KBM-7 (cell line): ENCODE measurements around the gene DDTL.
"Not testable (repeated sequence)": the region's sequence is repeated elsewhere in the genome, so short reads cannot be mapped to it uniquely, and the experiment has no call there.

Experiments used
- DNase-seq: peaks from one replicate; pipeline ENCODE4 v3.0.0-alpha.2; 2015
- in situ Hi-C: fragments of 300-500 bp; cut with MboI; formaldehyde crosslinking; loops from 2 replicates; pipeline ENCODE4 v1.14.3; 2020; ENCODE audit warnings: low sequenced_read_pairs, low pct_unique_long_range_greater_than_20kb, mixed read lengths

The DDTL gene

DNA sequence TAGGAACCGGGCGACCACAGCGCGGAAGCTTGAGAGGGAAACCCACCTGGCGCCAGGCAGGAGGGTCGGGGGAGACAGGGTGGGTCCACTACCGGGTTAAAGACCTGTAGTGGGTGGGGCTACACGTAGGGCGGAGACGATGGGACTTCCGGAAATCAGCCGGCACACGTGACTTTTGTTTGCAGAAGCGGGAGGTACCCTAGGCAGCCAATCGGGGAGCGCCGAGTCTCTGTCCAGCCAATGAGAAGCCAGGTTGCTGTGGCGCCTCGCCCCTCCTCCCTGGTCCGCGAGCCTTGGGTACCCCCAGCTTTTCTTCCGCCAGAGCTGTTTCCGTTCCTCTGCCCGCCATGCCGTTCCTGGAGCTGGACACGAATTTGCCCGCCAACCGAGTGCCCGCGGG is at the start of gene DDTL:
TSS of gene DDTL (plus strand) at position 321 of the 400 bp plus-strand sequence. CDS start at position 348, 27 bp downstream.
- in situ Hi-C loops, DNase-seq: not testable (repeated sequence)

- in situ Hi-C loops, DNase-seq: not testable (repeated sequence)
Measured at GRCh38 chr22:23920267-23920611, 46.4 kb upstream of the DDTL start.

- in situ Hi-C loops, DNase-seq: not testable (repeated sequence)
Measured at GRCh38 chr22:23921586-23922201, 45.0 kb upstream of the DDTL start.

- DNase-seq: no peak
- in situ Hi-C loops: no loop called here
Measured at GRCh38 chr22:23922921-23923320, 43.8 kb upstream of the DDTL start.

DNA sequence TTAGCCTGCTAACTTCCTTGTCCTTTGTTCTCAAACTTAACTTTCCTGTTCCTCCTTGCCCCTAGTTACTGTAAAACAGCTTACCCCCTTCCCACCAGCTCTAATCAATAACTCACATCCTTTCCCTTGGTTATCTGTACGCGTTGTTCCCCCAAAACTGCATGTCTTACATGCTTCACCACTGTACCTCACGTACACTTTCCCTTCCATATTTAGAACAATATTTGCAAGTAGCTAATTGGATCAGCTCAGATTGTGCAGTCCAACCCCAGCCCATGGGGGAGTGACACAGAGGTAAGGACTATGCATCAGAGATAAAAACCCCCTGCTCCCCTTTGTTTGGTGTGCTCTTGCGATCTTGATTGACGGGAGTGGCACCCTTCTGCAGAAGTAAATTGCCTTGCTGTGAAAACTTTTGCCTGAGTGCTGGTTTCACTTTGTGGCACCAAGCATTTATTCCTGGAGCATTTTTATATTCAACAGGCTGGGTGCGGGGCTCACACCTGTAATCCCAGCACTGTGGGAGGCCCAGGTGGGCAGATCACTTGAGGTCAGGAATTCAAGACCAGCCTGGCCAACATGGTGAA is 41.6 kb upstream of the DDTL start:
- no peak for DNase-seq
- in situ Hi-C loops: no loop called here

DNA sequence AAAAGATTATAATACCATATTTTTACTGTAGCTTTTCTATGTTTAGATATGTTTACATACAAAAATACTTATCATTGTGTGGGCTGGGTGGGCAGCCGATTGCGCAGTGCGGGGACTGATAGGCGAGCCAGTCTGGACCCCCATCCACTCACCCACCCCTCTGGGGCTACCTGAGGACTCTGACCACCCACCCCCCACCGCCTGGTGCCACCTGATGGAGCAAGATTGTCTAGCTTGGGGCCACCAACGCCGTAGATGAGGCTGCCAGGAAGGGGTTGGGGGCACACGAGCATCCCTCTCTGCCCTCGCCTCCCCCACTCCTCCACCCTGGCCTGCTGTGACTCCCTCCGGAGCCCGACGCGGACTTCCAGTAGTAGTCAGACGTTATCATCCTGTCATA is 40.1 kb upstream of the DDTL start:
- in situ Hi-C loops: no loop called here
- DNase-seq: no peak

DNA sequence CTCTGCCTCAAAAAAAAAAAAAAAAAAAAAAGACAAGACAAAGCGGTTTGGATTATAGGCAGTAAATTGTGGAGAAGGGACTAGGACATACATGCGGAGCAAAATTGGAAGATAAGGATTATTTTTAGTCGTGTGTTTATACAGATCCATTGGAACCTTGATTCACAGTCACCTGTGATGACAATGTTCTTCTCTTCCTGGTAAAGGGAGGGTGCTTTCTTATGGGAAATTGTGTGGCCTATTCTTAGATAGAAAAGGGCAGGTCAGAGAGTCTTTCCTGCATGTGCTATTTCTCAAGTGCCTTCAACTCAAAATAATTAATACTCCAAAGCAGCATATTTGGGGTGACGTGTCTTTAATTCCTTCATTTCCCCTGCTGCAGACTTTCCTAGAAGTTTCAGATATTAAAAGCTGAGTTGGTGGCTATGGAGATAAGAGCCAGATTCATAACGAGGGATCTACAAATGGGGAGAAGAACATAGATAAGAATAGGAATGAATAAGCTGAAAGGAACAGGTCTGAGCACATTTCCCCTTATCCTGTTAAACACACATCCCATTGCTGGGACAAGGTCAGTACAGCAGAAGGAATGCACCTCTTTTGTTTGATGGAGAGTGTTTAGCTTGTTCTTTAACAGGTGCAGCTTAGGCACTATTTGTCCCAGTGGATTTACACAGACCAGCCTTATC is 28.2 kb upstream of the DDTL start:
- in situ Hi-C loops: no loop called here
- no peak for DNase-seq

GRCh38 chr22:23939017-23939357 is 27.7 kb upstream of the DDTL start:
- DNase-seq: no peak
- in situ Hi-C loops: no loop called here

GRCh38 chr22:23940166-23940565 is 26.5 kb upstream of the DDTL start:
- DNase-seq, in situ Hi-C loops: not testable (repeated sequence)

GRCh38 chr22:23947391-23947790 is 19.3 kb upstream of the DDTL start:
- DNase-seq, in situ Hi-C loops: not testable (repeated sequence)

GRCh38 chr22:23949764-23950163 is 16.9 kb upstream of the DDTL start:
- in situ Hi-C loops, DNase-seq: not testable (repeated sequence)

GRCh38 chr22:23951383-23951782 is 15.3 kb upstream of the DDTL start:
- DNase-seq, in situ Hi-C loops: not testable (repeated sequence)

DNA sequence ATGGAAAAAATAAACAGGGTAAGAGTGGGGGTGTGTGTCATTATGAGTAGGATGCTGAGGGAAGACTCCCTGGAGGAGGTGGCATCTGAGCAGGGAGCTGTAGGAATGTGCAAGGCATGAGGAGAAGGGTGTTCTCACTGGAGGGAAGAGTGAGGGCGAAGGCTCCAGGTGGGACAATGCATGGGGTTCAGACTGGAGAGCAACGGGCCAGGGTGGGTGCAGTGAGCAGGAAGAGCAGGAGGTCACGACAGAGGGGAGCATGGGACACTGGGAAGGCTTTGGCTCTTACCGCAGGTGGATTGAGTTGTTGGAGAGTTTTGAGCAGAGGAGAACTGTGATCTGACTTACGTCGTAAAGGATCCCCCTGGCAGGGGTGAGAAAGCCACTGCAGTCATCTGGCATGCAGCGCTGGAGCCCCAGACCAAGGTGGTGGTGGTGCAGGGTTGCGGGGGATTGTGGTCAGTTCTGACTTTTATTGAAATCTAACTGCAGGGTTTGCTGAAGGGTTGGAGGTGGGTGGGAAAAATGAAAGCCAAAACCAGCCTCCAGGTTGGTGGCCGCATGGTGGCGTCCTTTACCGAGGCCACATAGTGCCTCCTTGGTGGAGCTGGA is 13.8 kb upstream of the DDTL start:
- in situ Hi-C loops, DNase-seq: not testable (repeated sequence)

DNA sequence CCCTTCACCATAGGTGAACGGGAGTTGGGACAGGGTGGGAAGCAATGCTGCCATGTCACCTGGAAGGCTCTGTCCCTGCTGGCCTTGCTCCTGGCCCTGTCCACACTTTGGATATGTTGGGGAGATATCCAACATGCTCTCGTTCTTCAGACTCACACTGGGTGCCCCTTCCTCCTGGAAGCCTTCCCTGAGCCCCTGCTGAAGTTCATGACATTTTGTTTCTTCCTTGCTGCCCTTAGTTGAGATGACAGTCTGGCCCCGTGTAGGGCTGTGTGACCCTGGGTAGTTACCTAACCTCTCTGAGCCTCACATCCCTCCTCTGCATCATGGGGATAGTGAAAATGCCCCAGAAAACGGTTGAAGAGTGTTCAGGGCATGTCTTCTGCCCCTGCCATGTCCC is 13.2 kb upstream of the DDTL start:
- in situ Hi-C loops: not testable (repeated sequence)

GRCh38 chr22:23954193-23954990 is 12.3 kb upstream of the DDTL start:
- in situ Hi-C loops, DNase-seq: not testable (repeated sequence)

More for the DNA sequence above, 13.2 kb upstream of the DDTL start:
- not testable (repeated sequence) for DNase-seq

DNA sequence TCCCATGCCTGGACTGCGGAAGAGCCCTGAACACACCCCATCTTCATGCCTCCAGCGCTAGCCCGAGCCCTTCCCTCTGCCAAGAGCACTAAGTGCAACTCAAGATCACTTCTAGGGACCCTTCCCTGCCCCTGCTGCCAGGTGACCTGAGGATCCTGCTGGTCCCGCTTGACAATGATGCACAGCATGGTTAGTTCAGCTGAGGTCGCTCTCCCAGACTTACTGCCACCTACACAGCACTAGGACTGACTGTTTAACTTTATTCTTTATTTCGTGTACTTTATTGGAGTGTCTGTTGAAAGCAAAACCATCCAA is 11.7 kb upstream of the DDTL start:
- in situ Hi-C loops, DNase-seq: not testable (repeated sequence)

- not testable (repeated sequence) for DNase-seq
Measured at GRCh38 chr22:23955886-23956285, 10.8 kb upstream of the DDTL start.

GRCh38 chr22:23956301-23956900 is 10.3 kb upstream of the DDTL start:
- in situ Hi-C loops: not testable (repeated sequence)
- peak; percentile 81 for DNase-seq

More at GRCh38 chr22:23955886-23956285, 10.8 kb upstream of the DDTL start:
- in situ Hi-C loops: not testable (repeated sequence)
